RWPE1 (cell line): ENCODE results near the gene ACBD4.
"Not testable (repeated sequence)": the region's sequence is repeated elsewhere in the genome, so short reads cannot be mapped to it uniquely, and the experiment has no call there.

Source experiments
- CTCF ChIA-PET: fragments of 350-600 bp; sonication (Branson Sonifier 250); formaldehyde crosslinking; extraction: SDS; loops from one replicate; lab custom pipeline; 2021; lab: Yijun Ruan, JAX
- POLR2A ChIA-PET: fragments of 400-600 bp; formaldehyde crosslinking; extraction: SDS; loops from one replicate; lab custom pipeline; 2020; ENCODE audit warnings: antibody characterized with exemption; ENCODE audit not compliant: low non-redundant PET; lab: Yijun Ruan, JAX
- DNase-seq: peaks from one replicate; pipeline ENCODE4 v3.0.0; 2012; ENCODE audit warnings: low spot score
- H3K27ac ChIP-seq: fragments of 450-650 bp; 2 replicates; pipeline ENCODE4 v1.5.1; 2017
- TF ChIP-seq, protein P1 (sequence below): fragments of 450-650 bp; conservative IDR thresholded peaks from 2 replicates; pipeline ENCODE4 v1.5.1; 2017; ENCODE audit warnings: low read depth, mild to moderate bottlenecking

ACBD4 gene

DNA sequence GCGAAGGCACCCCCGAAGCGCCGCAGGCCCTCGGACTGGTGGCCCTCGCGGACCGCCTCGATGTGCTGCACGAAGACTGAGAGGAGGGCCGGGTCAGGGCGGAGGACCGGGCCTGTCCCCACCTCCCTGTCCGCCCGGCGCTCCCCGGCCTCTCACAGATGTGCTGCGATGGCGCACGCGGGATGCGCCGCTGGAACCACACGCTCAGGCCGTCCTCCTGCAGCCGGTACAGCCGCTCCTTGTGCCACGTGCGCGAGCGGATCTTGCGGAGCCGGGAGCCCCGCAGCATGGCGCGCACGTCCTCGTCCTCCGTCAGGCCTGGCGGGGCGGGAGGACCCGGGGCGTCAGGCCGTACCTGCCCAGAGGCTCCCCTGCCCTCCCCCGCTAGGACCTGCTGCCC, 14.4 kb upstream of the ACBD4 start:
- TF ChIP-seq, protein P1, sequence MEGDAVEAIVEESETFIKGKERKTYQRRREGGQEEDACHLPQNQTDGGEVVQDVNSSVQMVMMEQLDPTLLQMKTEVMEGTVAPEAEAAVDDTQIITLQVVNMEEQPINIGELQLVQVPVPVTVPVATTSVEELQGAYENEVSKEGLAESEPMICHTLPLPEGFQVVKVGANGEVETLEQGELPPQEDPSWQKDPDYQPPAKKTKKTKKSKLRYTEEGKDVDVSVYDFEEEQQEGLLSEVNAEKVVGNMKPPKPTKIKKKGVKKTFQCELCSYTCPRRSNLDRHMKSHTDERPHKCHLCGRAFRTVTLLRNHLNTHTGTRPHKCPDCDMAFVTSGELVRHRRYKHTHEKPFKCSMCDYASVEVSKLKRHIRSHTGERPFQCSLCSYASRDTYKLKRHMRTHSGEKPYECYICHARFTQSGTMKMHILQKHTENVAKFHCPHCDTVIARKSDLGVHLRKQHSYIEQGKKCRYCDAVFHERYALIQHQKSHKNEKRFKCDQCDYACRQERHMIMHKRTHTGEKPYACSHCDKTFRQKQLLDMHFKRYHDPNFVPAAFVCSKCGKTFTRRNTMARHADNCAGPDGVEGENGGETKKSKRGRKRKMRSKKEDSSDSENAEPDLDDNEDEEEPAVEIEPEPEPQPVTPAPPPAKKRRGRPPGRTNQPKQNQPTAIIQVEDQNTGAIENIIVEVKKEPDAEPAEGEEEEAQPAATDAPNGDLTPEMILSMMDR = no peak
- DNase-seq = no peak
- peak overlapping the region; percentile 100 for H3K27ac ChIP-seq
- ChIA-PET CTCF (interaction anchor here (1.0 kb wide), 2 partner anchors 10 to 22 kb away, joined by 3 to 5 read pairs; no protein-coding TSS in a partner anchor), POLR2A (no interaction called here)

DNA sequence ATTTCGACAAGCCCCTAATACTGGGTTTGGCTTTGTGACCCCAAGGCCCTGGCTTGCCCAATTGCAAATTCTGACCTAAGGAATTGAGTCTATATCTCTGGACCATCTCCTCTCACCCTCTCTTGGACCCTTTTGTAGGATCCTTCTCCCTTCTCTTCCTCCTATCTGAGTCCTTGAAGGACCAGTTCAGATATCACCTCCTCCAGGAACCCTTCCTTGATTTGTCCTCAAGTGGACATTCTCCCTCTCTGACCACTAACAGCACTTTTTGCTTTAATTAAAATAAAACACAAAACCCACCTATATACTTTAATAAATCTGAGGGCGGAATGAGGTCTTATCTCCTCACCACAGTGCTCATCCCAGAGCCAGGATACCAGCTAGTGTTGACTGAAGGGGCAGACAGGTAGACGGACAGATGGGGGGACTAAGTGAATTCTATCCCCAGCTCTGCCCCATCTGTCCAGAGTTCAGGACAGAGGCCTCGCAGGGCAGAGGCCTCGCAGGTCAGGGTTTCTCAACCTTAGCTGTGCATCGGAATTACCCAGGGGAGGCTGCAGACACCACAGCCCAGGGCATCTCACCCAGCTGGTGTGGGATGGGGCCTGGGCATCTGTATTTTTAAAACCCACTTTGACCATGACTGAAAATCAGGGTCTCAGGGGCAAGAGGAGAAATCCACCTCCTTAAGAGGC, 12.3 kb upstream of the ACBD4 start:
- TF ChIP-seq, protein P1 = no peak
- peak overlapping the region; percentile 100 for H3K27ac ChIP-seq
- ChIA-PET POLR2A (no interaction called here), CTCF (interaction anchor here (0.5 to 0.9 kb wide), 3 partner anchors 25 to 245 kb away, joined by 3 read pairs; no protein-coding TSS in a partner anchor)
- no peak for DNase-seq

DNA sequence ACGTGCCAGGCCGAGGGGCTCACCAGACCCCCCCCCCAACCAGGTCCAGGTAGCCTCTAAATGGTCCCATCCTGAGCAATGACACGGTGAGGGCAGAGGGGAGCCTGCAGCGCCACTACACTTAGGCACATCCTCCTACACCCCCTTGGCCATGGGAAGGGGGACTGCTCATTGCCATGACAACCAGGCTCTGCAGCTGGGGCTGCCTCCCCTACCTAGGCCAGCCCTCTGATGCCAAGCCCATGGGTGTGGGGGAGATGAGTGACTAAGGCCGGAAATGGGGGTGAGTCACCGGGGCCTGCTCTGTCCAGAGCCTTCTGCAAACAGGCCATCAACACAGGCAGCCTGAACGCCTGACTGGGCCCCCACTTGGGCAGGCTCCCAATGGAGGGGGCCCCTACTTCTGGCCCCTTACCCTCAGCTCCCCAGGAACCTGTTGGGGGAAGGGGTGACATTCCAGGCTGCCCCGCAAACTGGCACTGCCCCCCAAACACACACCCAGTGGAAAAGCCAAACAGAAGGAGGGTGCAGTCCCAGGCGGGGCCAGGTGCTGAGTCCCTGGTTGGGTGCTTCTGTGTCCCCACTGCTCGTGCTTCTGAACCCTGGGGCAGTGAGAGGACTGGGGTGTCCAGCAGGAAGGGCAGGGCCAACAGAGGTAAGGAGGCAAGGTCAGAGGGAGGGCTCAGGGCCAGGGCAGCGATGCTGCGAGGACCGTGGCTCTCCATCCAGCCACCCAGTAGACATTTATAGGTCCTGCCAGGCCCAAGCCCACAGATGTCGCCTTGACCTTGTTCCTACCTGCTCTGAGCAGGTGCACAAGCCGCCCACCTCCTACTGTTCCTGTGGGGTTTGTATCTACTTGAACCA, 11.3 kb upstream of the ACBD4 start:
- TF ChIP-seq, protein P1 = no peak
- peak; percentile 88 for DNase-seq
- H3K27ac ChIP-seq = peak overlapping the region; percentile 100
- POLR2A ChIA-PET = no interaction called here
- CTCF ChIA-PET = interaction anchor here (0.5 to 1.2 kb wide), 3 partner anchors 11 to 73 kb away, joined by 3 to 4 read pairs (median 3); partner anchors contain the start of gene ACBD4

DNA sequence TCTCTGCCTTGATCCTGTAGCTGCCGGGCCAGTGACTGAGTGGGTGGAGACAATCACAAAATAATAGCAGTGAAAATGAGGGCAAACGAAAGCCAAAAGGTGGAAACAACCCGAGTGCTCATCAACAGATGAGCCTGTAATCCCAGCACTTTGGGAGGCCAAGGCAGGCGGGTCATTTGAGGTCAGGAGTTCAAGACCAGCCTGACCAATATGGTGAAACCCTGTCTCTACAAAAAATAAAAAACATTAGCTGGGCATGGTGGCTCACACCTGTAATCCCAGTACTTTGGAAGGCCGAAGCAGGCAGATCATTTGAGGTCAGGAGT, 10.7 kb upstream of the ACBD4 start:
- ChIA-PET CTCF (interaction anchor here (1.2 kb wide), 1 partner anchor 10 kb away, joined by 4 read pairs; the partner anchor contains the start of gene ACBD4), POLR2A (interaction anchor here (0.6 kb wide), 1 partner anchor 69 kb away, joined by 7 read pairs; no protein-coding TSS in a partner anchor)
- DNase-seq = not testable (repeated sequence)
- H3K27ac ChIP-seq = peak overlapping the region; percentile 100

DNA sequence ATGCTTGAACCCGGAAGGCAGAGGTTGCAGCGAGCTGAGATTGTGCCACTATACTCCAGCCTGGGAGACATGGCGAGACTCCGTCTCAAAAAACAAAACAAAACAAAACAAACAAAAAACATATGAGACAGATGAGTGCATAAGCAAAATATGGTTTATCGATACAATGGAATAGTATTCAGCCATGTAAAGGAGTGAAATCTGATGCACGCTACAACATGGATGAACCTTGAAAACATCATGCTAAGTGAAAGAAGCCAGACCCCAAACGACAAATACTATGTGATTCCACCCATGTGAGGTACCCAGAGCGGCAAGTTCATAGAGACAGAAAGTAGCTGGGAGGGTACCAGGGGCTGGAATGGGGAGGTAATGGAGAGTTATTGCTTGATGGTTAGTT, 10.0 kb upstream of the ACBD4 start:
- CTCF ChIA-PET = interaction anchor here (1.2 kb wide), 1 partner anchor 10 kb away, joined by 4 read pairs; the partner anchor contains the start of gene ACBD4
- no peak for DNase-seq
- TF ChIP-seq, protein P1 = no peak
- peak overlapping the region; percentile 100 for H3K27ac ChIP-seq
- POLR2A ChIA-PET = interaction anchor here (0.6 kb wide), 1 partner anchor 68 kb away, joined by 7 read pairs; no protein-coding TSS in a partner anchor

DNA sequence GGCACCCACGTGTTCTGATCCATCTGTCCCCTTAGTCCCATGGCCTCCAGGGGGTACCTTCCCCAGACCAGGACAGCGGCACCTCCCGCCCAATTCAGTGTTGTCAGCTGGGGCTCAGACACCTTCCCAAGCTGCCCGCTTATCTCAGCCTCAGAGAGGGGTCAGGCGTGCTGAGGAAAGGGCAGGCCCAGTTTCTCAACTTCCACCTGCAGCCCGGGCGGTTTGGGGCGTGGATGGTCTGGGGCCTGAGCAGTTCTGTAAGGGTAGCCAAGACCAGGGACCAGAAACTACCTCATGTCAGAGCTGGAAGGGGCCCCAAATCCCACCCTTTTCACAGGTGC, 8.3 kb upstream of the ACBD4 start:
- CTCF ChIA-PET = interaction anchor here (1.5 kb wide), 1 partner anchor 18 kb away, joined by 3 read pairs; no protein-coding TSS in a partner anchor
- DNase-seq = no peak
- peak overlapping the region; percentile 100 for H3K27ac ChIP-seq
- POLR2A ChIA-PET = no interaction called here
- TF ChIP-seq, protein P1 = no peak
